Measurements from ENCODE around the gene GSDME.
"Not testable (repeated sequence)": the region's sequence is repeated elsewhere in the genome, so short reads cannot be mapped to it uniquely, and the experiment has no call there.

The GSDME gene

GRCh38 chr7:24737281-24737680, 20.0 kb downstream of the GSDME start:
- no peak overlapping the region for H3K4me3 Mint-ChIP-seq

DNA sequence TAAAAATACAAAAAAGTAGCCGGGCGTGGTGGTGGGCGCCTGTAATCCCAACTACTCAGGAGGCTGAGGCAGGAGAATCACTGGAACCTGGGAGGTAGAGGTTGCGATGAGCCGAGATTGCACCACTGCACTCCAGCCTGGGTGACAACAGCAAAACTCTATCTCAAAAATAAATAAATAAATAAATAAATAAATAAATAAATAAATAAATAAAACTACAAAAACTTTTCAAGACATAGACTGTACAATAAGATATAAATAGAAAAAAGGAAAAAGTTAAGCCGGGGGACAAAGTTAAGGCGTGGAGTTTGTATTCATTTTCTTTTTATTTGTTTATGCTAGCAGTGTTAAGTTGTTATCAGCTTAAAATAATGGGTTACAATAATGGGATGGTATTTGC, 21.7 kb downstream of the GSDME start:
- not testable (repeated sequence) for H3K4me3 Mint-ChIP-seq; H3K27ac Mint-ChIP-seq; H3K4me1 Mint-ChIP-seq; H3K27me3 Mint-ChIP-seq (ENCODE audit: low read depth)
- Mint-ChIP-seq H3K9me3 (peaks cover 34% of the 10 kb centered on the region), H3K36me3 (ENCODE audit: low read depth) (peaks cover 10% of the 10 kb centered on the region)

More at GRCh38 chr7:24737281-24737680, 20.0 kb downstream of the GSDME start:
- TF ChIP-seq, protein P1, sequence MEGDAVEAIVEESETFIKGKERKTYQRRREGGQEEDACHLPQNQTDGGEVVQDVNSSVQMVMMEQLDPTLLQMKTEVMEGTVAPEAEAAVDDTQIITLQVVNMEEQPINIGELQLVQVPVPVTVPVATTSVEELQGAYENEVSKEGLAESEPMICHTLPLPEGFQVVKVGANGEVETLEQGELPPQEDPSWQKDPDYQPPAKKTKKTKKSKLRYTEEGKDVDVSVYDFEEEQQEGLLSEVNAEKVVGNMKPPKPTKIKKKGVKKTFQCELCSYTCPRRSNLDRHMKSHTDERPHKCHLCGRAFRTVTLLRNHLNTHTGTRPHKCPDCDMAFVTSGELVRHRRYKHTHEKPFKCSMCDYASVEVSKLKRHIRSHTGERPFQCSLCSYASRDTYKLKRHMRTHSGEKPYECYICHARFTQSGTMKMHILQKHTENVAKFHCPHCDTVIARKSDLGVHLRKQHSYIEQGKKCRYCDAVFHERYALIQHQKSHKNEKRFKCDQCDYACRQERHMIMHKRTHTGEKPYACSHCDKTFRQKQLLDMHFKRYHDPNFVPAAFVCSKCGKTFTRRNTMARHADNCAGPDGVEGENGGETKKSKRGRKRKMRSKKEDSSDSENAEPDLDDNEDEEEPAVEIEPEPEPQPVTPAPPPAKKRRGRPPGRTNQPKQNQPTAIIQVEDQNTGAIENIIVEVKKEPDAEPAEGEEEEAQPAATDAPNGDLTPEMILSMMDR (IDR thresholded peaks at IDR 0.05; ENCODE audit: unreplicated experiment in 3 of 3): no peak
- Mint-ChIP-seq H3K4me1 (peaks cover 7% of the 10 kb centered on the region), H3K9me3 (peaks cover 34% of the 10 kb centered on the region), H3K27me3 (ENCODE audit: low read depth) (no peaks in the 10 kb centered on the region), H3K27ac (peak overlapping the region in 1 of 3 experiments; percentile 25), H3K36me3 (ENCODE audit: low read depth) (peaks cover 10% of the 10 kb centered on the region)

DNA sequence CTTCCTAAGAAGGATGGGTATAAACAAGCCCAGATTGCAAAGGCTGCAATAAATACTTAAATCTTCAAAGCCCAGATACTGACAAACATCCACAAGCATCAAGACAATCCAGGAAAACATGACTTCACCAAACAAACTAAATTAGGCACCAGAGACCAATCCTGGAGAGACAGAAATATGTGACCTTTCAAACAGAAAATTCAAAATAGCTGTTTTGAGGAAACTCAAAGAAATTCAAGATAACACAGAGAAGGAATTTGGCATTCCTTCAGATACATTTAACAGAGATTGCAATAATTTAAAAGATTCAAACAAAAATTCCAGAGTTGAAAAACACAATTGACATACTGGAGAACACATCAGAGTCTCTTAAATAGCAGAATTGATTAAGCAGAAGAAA, 23.0 kb downstream of the GSDME start:
- H3K27me3 Mint-ChIP-seq (ENCODE audit: low read depth): no peaks in the 10 kb centered on the region
- peaks cover 33% of the 10 kb centered on the region for H3K9me3 Mint-ChIP-seq
- peaks cover 10% of the 10 kb centered on the region for H3K36me3 Mint-ChIP-seq (ENCODE audit: low read depth)
- H3K27ac Mint-ChIP-seq: no peak overlapping the region
- TF ChIP-seq, protein P1 (IDR thresholded peaks at IDR 0.05; ENCODE audit: unreplicated experiment in 3 of 3): no peak
- H3K4me1 Mint-ChIP-seq: peaks cover 12% of the 10 kb centered on the region
- H3K4me3 Mint-ChIP-seq: no peak overlapping the region

GRCh38 chr7:24733414-24734060, 23.7 kb downstream of the GSDME start:
- Mint-ChIP-seq H3K36me3 (ENCODE audit: low read depth) (peaks cover 5% of the 10 kb centered on the region), H3K4me1 (peaks cover 19% of the 10 kb centered on the region), H3K27me3 (ENCODE audit: low read depth) (no peaks in the 10 kb centered on the region), H3K9me3 (peaks cover 26% of the 10 kb centered on the region), H3K27ac (no peak overlapping the region), H3K4me3 (no peak overlapping the region)
- TF ChIP-seq, protein P1 (IDR thresholded peaks at IDR 0.05; ENCODE audit: unreplicated experiment in 3 of 3): no peak

GRCh38 chr7:24732646-24733413, 24.4 kb downstream of the GSDME start:
- peaks cover 20% of the 10 kb centered on the region for H3K4me1 Mint-ChIP-seq
- no peaks in the 10 kb centered on the region for H3K27me3 Mint-ChIP-seq (ENCODE audit: low read depth)
- H3K27ac Mint-ChIP-seq: no peak overlapping the region
- H3K9me3 Mint-ChIP-seq: peaks cover 20% of the 10 kb centered on the region
- H3K36me3 Mint-ChIP-seq (ENCODE audit: low read depth): peaks cover 5% of the 10 kb centered on the region
- no peak overlapping the region for H3K4me3 Mint-ChIP-seq
- TF ChIP-seq, protein P1 (IDR thresholded peaks at IDR 0.05; ENCODE audit: unreplicated experiment in 3 of 3): no peak

DNA sequence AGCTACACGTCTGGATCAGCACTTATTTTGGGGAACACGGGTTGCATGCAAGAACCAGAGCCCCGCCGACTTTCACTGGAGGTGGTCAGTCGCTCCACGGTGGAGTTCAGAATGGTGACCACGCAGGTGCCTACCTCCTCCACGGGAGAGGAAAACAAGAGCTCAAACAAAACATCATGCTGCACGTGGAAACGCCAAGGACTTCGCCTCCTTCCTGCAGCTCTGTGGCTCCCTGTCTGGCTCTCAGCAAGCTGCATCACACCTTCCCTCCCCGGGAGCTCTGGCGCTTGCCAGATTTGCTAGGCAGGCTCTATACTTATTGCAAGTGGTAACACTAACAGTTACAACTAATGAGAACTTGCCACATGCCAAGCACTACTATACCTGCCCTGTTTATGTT, 26.0 kb downstream of the GSDME start:
- Mint-ChIP-seq H3K36me3 (ENCODE audit: low read depth) (no peaks in the 10 kb centered on the region), H3K27me3 (ENCODE audit: low read depth) (no peaks in the 10 kb centered on the region), H3K27ac (no peak overlapping the region), H3K4me1 (peaks cover 13% of the 10 kb centered on the region), H3K4me3 (no peak overlapping the region), H3K9me3 (peaks cover 11% of the 10 kb centered on the region)
- TF ChIP-seq, protein P1 (IDR thresholded peaks at IDR 0.05; ENCODE audit: unreplicated experiment in 3 of 3): no peak
